ENCODE results near the gene C1QTNF12. TPM values are rescaled to one million over a fixed set of nuclear protein-coding genes. Genes with fewer than 3 reads are reported as not detected.

Gene C1QTNF12
- polyA plus RNA-seq, 1 of the 3 experiments (the other 2 are of a cell fraction), result 0.59 TPM

GRCh38 chr1:1194723-1195122 lies 51.8 kb downstream of the C1QTNF12 start:
- POLR2A ChIA-PET, result no interaction called here
- no peak for DNase-seq
- Histone ChIP-seq H3F3A (replicated peaks; ENCODE audit: insufficient read depth) (no peaks in the 10 kb centered on the region), H3K4me1 (ENCODE audit: control insufficient read depth in 1 of 2, insufficient read depth in 2 of 2, low read depth in 1 of 2, low read length in 1 of 2) (no peaks in the 10 kb centered on the region), H3K9me2 (no peaks in the 10 kb centered on the region), H3K4me2 (no peak overlapping the region), H2AFZ (ENCODE audit: low read depth) (no peak overlapping the region), H3K27me3 (ENCODE audit: insufficient read depth) (no peaks in the 10 kb centered on the region; the same call in 1 of the 2 replicates), H3K27ac (ENCODE audit: low read depth in 2 of 2, low read length in 1 of 2) (no peak overlapping the region), H3K9me3 (no peaks in the 10 kb centered on the region), H3K79me2 (ENCODE audit: insufficient read depth) (no peaks in the 10 kb centered on the region), H4K20me1 (ENCODE audit: insufficient read depth) (no peaks in the 10 kb centered on the region), H3K9ac (no peak overlapping the region), H3K36me3 (replicated peaks in 1 of 2; ENCODE audit: control insufficient read depth in 1 of 2, insufficient read depth in 2 of 2, low read length in 1 of 2) (no peaks in the 10 kb centered on the region), H3K4me3 (ENCODE audit: low read depth in 2 of 2, low read length in 1 of 2) (no peak overlapping the region)
- TF ChIP-seq RFX5 (IDR thresholded peaks at IDR 0.05; ENCODE audit: low read length) (no peak), JUND (IDR thresholded peaks at IDR 0.05) (no peak), YY1 (IDR thresholded peaks at IDR 0.05; ENCODE audit: low read depth) (no peak), RAD21 (IDR thresholded peaks at IDR 0.05; ENCODE audit: low read length) (no peak), NRF1 (IDR thresholded peaks at IDR 0.05; ENCODE audit: low read depth, low read length) (no peak), POLR2AphosphoS5 (IDR thresholded peaks at IDR 0.05; ENCODE audit: low read depth, low read length) (no peak), SIN3A (IDR thresholded peaks at IDR 0.05; ENCODE audit: borderline replicate concordance, low read depth, low read length) (no peak), ELF1 (IDR thresholded peaks at IDR 0.05) (no peak), RCOR1 (IDR thresholded peaks at IDR 0.05; ENCODE audit: low read length) (no peak), SMC3 (IDR thresholded peaks at IDR 0.05; ENCODE audit: low read depth, low read length) (no peak), EP300 (IDR thresholded peaks at IDR 0.05; ENCODE audit: borderline replicate concordance in 1 of 2, low read depth in 1 of 2, low read length in 1 of 2) (no peak), IRF3 (IDR thresholded peaks at IDR 0.05; ENCODE audit: low read depth, low read length) (no peak), CTCF (IDR thresholded peaks at IDR 0.05) (no peak), TEAD4 (IDR thresholded peaks at IDR 0.05; ENCODE audit: borderline replicate concordance, insufficient read depth) (no peak), FOXJ3 (CRISPR knock-in tag; IDR thresholded peaks at IDR 0.05) (no peak)
- TF ChIP-seq, protein P1, sequence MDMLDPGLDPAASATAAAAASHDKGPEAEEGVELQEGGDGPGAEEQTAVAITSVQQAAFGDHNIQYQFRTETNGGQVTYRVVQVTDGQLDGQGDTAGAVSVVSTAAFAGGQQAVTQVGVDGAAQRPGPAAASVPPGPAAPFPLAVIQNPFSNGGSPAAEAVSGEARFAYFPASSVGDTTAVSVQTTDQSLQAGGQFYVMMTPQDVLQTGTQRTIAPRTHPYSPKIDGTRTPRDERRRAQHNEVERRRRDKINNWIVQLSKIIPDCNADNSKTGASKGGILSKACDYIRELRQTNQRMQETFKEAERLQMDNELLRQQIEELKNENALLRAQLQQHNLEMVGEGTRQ (IDR thresholded peaks at IDR 0.05; ENCODE audit: borderline replicate concordance, low read depth, low read length), result no peak
- TF ChIP-seq, protein P2, sequence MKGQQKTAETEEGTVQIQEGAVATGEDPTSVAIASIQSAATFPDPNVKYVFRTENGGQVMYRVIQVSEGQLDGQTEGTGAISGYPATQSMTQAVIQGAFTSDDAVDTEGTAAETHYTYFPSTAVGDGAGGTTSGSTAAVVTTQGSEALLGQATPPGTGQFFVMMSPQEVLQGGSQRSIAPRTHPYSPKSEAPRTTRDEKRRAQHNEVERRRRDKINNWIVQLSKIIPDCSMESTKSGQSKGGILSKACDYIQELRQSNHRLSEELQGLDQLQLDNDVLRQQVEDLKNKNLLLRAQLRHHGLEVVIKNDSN (IDR thresholded peaks at IDR 0.05; ENCODE audit: borderline replicate concordance, low read depth), result no peak
- WGBS (ENCODE audit: low lambda C conversion rate), result 33% methylated on average over 3 of the region's 3 CpGs
- CTCF ChIA-PET, result interaction anchor here (0.8 to 3.1 kb wide), 2 partner anchors 12 to 73 kb away, joined by 3 to 14 read pairs; no protein-coding TSS in a partner anchor

Small RNA genes lying within 50 kb of the gene (small RNA-seq; reads per million reads assigned to genes)
- 0 to 1.4 (median 0) reads per million in 7 experiments for gene MIR6726

Other genes starting within 250 kb of the C1QTNF12 start
- 4.2 and 4.7 TPM in 2 replicates for gene HES4, start 246.6 kb downstream of the C1QTNF12 start, polyA plus RNA-seq (2012; rRNA removed)
- gene ISG15, start 233.2 kb downstream of the C1QTNF12 start, polyA plus RNA-seq (2012; rRNA removed), result 22.9 and 28.6 TPM in 2 replicates
- 24.0 and 31.6 TPM in 2 replicates for gene AGRN, start 226.6 kb downstream of the C1QTNF12 start, polyA plus RNA-seq (2012; rRNA removed)
- gene RNF223, start 172.4 kb downstream of the C1QTNF12 start, polyA plus RNA-seq (2012; rRNA removed), result not detected in 2 replicates
- gene C1orf159, start 130.6 kb downstream of the C1QTNF12 start, polyA plus RNA-seq (2012; rRNA removed), result 10.1 and 10.2 TPM in 2 replicates
- gene TTLL10, start 72.8 kb downstream of the C1QTNF12 start, polyA plus RNA-seq (2012; rRNA removed), result not detected in 2 replicates
- 0.05 TPM in 1 of 2 replicates, not detected in the other for gene TNFRSF18, start 40.1 kb downstream of the C1QTNF12 start, polyA plus RNA-seq (2012; rRNA removed)
- not detected in 2 replicates for gene TNFRSF4, start 32.6 kb downstream of the C1QTNF12 start, polyA plus RNA-seq (2012; rRNA removed)
- gene SDF4, start 14.7 kb downstream of the C1QTNF12 start, polyA plus RNA-seq (2012; rRNA removed), result 182 and 265 TPM in 2 replicates
- 32.0 and 38.8 TPM in 2 replicates for gene B3GALT6, start 14.5 kb downstream of the C1QTNF12 start, polyA plus RNA-seq (2012; rRNA removed)
- 31.8 and 47.5 TPM in 2 replicates for gene UBE2J2, start 27.1 kb upstream of the C1QTNF12 start, polyA plus RNA-seq (2012; rRNA removed)
- 2.6 and 2.9 TPM in 2 replicates for gene SCNN1D, start 33.7 kb upstream of the C1QTNF12 start, polyA plus RNA-seq (2012; rRNA removed)
- gene ACAP3, start 61.2 kb upstream of the C1QTNF12 start, polyA plus RNA-seq (2012; rRNA removed), result 51.7 and 66.4 TPM in 2 replicates
- 13.9 and 19.0 TPM in 2 replicates for gene PUSL1, start 61.9 kb upstream of the C1QTNF12 start, polyA plus RNA-seq (2012; rRNA removed)
- 137 and 141 TPM in 2 replicates for gene INTS11, start 77.9 kb upstream of the C1QTNF12 start, polyA plus RNA-seq (2012; rRNA removed)
- 12.3 and 13.4 TPM in 2 replicates for gene CPTP, start 78.1 kb upstream of the C1QTNF12 start, polyA plus RNA-seq (2012; rRNA removed)
- 0.06 and 0.08 TPM in 2 replicates for gene TAS1R3, start 84.6 kb upstream of the C1QTNF12 start, polyA plus RNA-seq (2012; rRNA removed)
- gene DVL1, start 102.7 kb upstream of the C1QTNF12 start, polyA plus RNA-seq (2012; rRNA removed), result 31.3 and 32.0 TPM in 2 replicates
- 2.5 and 3.8 TPM in 2 replicates for gene MXRA8, start 111.8 kb upstream of the C1QTNF12 start, polyA plus RNA-seq (2012; rRNA removed)
- gene AURKAIP1, start 128.5 kb upstream of the C1QTNF12 start, polyA plus RNA-seq (2012; rRNA removed), result 175 and 214 TPM in 2 replicates
- 362 and 475 TPM in 2 replicates for gene CCNL2, start 152.6 kb upstream of the C1QTNF12 start, polyA plus RNA-seq (2012; rRNA removed)
- 159 and 210 TPM in 2 replicates for gene MRPL20, start 160.6 kb upstream of the C1QTNF12 start, polyA plus RNA-seq (2012; rRNA removed)
- gene ANKRD65, start 174.6 kb upstream of the C1QTNF12 start, polyA plus RNA-seq (2012; rRNA removed), result 0.06 and 0.07 TPM in 2 replicates
- gene VWA1, start 189.0 kb upstream of the C1QTNF12 start, polyA plus RNA-seq (2012; rRNA removed), result 5.3 and 7.4 TPM in 2 replicates
- gene ATAD3C, start 203.0 kb upstream of the C1QTNF12 start, polyA plus RNA-seq (2012; rRNA removed), result 0.38 and 0.49 TPM in 2 replicates
- 47.6 and 71.6 TPM in 2 replicates for gene ATAD3B, start 225.0 kb upstream of the C1QTNF12 start, polyA plus RNA-seq (2012; rRNA removed)

All from SK-N-SH (cell line).